Esophagus muscularis mucosa (tissue), 3 donors: ENCODE measurements around the gene NME5.

ENCODE experiments used
- POLR2AphosphoS5 ChIP-seq, 2 donors: sonication (generic); formaldehyde crosslinking; IDR thresholded peaks; one replicate each; pipeline ENCODE4 v1.6.1; 2017; ENCODE audit warnings: antibody characterized with exemption in 2 of 2
- TF ChIP-seq, protein P1 (sequence below), 3 experiments: fragments of 200-600 bp in 2 of 3; fragments of 450-650 bp in 1 of 3; sonication (generic) in 2 of 3; IDR thresholded peaks; one replicate each; pipeline ENCODE4 v1.5.1; 2017 to 2019; ENCODE audit warnings: antibody characterized with exemption in 3 of 3, mild to moderate bottlenecking in 2 of 3, moderate library complexity in 1 of 3

DNA sequence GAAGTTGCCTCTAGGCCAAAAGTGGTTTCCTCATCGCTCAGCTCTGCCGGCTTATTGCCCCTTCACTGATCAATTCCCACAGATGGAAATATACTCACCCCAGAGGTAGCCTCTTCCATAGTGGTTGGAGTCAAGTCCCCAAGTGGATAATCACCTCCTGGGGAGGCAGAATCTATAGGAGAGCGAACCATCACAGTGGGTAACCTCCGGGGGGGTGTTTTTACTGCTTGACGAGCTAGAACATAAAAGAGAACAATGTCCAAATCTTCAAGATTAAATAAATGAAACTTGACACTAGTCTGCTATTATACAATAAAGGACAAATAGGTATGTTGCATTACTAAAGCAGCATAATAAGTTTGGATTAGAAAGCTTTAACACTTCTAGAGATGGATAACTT, 29.9 kb upstream of the NME5 start:
- TF ChIP-seq, protein P1, sequence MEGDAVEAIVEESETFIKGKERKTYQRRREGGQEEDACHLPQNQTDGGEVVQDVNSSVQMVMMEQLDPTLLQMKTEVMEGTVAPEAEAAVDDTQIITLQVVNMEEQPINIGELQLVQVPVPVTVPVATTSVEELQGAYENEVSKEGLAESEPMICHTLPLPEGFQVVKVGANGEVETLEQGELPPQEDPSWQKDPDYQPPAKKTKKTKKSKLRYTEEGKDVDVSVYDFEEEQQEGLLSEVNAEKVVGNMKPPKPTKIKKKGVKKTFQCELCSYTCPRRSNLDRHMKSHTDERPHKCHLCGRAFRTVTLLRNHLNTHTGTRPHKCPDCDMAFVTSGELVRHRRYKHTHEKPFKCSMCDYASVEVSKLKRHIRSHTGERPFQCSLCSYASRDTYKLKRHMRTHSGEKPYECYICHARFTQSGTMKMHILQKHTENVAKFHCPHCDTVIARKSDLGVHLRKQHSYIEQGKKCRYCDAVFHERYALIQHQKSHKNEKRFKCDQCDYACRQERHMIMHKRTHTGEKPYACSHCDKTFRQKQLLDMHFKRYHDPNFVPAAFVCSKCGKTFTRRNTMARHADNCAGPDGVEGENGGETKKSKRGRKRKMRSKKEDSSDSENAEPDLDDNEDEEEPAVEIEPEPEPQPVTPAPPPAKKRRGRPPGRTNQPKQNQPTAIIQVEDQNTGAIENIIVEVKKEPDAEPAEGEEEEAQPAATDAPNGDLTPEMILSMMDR (IDR thresholded peaks at IDR 0.05): no peak
- no peak for TF ChIP-seq POLR2AphosphoS5 (IDR thresholded peaks at IDR 0.05)
